Sigmoid colon (tissue), 7 donors: ENCODE results near the gene ATP1A1. TPM values are rescaled to one million over a fixed set of nuclear protein-coding genes. Genes with fewer than 3 reads are reported as not detected.

Source experiments
- DNase-seq: peaks from one replicate; pipeline ENCODE4 v3.0.0-alpha.2; 2019
- H3K27ac ChIP-seq, 4 donors: fragments of 200-600 bp; sonication (generic); one replicate each; pipeline ENCODE4 v1.5.1; 2016 to 2019; ENCODE audit warnings: mild to moderate bottlenecking in 1 of 4
- H3K27me3 ChIP-seq, 3 donors: fragments of 200-600 bp; sonication (generic); one replicate each; pipeline ENCODE4 v1.5.1; 2019; ENCODE audit warnings: mild to moderate bottlenecking in 1 of 3
- H3K36me3 ChIP-seq, 4 donors: fragments of 200-600 bp; sonication (generic); one replicate each; pipeline ENCODE4 v1.5.1; 2016 to 2019
- H3K4me1 ChIP-seq, 4 donors: fragments of 200-600 bp; sonication (generic); one replicate each; pipeline ENCODE4 v1.5.1; 2017 to 2019
- H3K4me3 ChIP-seq, 4 donors: fragments of 200-600 bp; sonication (generic); one replicate each; pipeline ENCODE4 v1.5.1; 2017 to 2019; ENCODE audit warnings: mild to moderate bottlenecking in 2 of 4, moderate library complexity in 1 of 4
- H3K9me3 ChIP-seq, 4 donors: fragments of 200-600 bp in 3 of 4; sonication (generic) in 3 of 4; one replicate each; pipeline versions ENCODE4 v1.5.1 to v1.6.1; 2013 to 2019
- CTCF ChIP-seq, 4 experiments: fragments of 450-650 bp in 3 of 4; fragments of 200-600 bp in 1 of 4; IDR thresholded peaks; one replicate each; pipeline ENCODE4 v1.5.1; 2016 to 2019; ENCODE audit warnings: antibody characterized with exemption in 4 of 4, mild to moderate bottlenecking in 3 of 4, moderate library complexity in 2 of 4
- EP300 ChIP-seq, 4 donors: sonication (generic); formaldehyde crosslinking; IDR thresholded peaks; one replicate each; pipeline ENCODE4 v1.6.1; 2017; ENCODE audit warnings: antibody characterized with exemption in 4 of 4
- POLR2A ChIP-seq, 2 donors: fragments of 450-650 bp; IDR thresholded peaks; one replicate each; pipeline ENCODE4 v1.6.1; 2016; ENCODE audit warnings: antibody characterized with exemption in 2 of 2, mild to moderate bottlenecking in 2 of 2, moderate library complexity in 2 of 2
- POLR2AphosphoS5 ChIP-seq, 4 donors: sonication (generic); formaldehyde crosslinking; IDR thresholded peaks; one replicate each; pipeline ENCODE4 v1.6.1; 2017; ENCODE audit warnings: antibody characterized with exemption in 4 of 4
- WGBS, 2 donors: extraction: QIAGEN DNeasy Blood & Tissue Kit; methylation state at CpG; one replicate each; pipeline ENCODE4 v1.1.7; 2013; 5-methylcytosine and 5-hydroxymethylcytosine counted together
- intact Hi-C: fragments of 100-400 bp; cut with DNase I; formaldehyde crosslinking; loops from one replicate; pipeline ENCODE4 v1.15.1; 2023
- polyA plus RNA-seq, 3 donors: library from polyadenylated mRNA; stranded (reverse); fragments of 200-250 nt; gene quantifications; one replicate each; pipeline ENCODE4 v1.2.3, GENCODE V29; 2013
- total RNA-seq, 4 donors: library from RNA; depleted of rRNA; stranded (reverse); fragments of >200 nt; gene quantifications; one replicate each; pipeline ENCODE4 v1.1.0, GENCODE V29; 2016
- donor health status: healthy with polysubstance abuse.
- donor health status: Bipolar disorder and iron deficiency.
- donor health status: healthy.

The ATP1A1 gene
- total and polyA plus RNA-seq, 7 donors, result 88.6 to 1,099 (median 101) TPM

GRCh38 chr1:116420417-116421200 lies 47.6 kb downstream of the ATP1A1 start:
- intact Hi-C loops, result no loop called here
- TF ChIP-seq CTCF (IDR thresholded peaks at IDR 0.05), result no peak
- no peak for TF ChIP-seq POLR2A (IDR thresholded peaks at IDR 0.05)
- TF ChIP-seq EP300 (IDR thresholded peaks at IDR 0.05), result no peak
- no peak for TF ChIP-seq POLR2AphosphoS5 (IDR thresholded peaks at IDR 0.05)
- no peak overlapping the region for H3K27ac ChIP-seq
- H3K4me3 ChIP-seq, result no peak overlapping the region
- DNase-seq, result no peak
- H3K27me3 ChIP-seq, result no peaks in the 10 kb centered on the region
- 64 to 85% methylated on average over 2 of the region's 2 CpGs for WGBS, 2 donors
- H3K9me3 ChIP-seq, result no peaks in the 10 kb centered on the region
- peaks cover 0 to 17% (median 12%) of the 10 kb centered on the region in 4 donors for H3K4me1 ChIP-seq
- no peaks in the 10 kb centered on the region for H3K36me3 ChIP-seq

DNA sequence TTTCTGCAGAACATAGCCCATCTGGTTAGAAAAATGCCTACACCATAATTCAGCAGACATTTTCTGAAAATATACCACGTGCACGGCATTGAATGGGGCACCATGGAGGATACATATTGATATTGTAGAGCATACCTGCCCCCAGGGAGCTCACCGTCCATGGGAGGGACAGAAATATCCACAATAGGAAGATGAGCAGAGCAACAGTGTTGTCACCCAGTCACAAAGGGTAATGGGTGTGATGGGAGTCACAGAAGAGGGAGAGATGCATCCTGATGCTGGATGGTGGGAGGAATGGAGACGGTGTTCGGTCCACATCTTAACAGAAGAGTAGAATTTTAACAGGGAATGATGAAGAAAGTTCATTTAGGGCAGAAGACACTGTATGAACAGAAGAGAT lies 51.4 kb downstream of the ATP1A1 start:
- no peaks in the 10 kb centered on the region for H3K9me3 ChIP-seq
- intact Hi-C loops, result no loop called here
- WGBS, 2 donors, result 88 to 92% methylated on average over 5 of the region's 5 CpGs
- H3K4me1 ChIP-seq, result no peaks in the 10 kb centered on the region
- no peak overlapping the region for H3K4me3 ChIP-seq
- H3K27me3 ChIP-seq, result no peaks in the 10 kb centered on the region
- H3K36me3 ChIP-seq, result no peaks in the 10 kb centered on the region
- no peak for TF ChIP-seq POLR2A (IDR thresholded peaks at IDR 0.05)
- TF ChIP-seq EP300 (IDR thresholded peaks at IDR 0.05), result no peak
- TF ChIP-seq CTCF (IDR thresholded peaks at IDR 0.05), result no peak
- no peak for TF ChIP-seq POLR2AphosphoS5 (IDR thresholded peaks at IDR 0.05)
- no peak for DNase-seq
- no peak overlapping the region for H3K27ac ChIP-seq

DNA sequence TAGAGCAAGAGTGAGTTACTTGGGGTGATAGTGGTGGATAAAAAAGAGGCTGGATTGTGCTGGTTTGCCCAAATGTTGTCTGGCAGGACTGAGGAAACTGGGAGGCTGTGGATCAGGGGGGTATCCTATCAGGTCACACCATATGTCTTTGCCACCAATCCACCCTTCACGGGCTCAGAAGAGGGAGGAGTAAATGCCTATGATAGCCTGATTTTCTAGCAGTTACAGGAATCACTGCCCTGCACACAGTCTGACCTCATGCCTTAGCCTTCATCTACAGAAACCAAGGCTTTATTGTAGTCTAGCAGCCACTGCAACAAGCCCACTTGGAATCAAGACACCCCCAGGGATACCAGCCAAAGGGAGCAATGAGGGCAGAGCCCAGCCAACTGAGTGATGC lies 51.8 kb downstream of the ATP1A1 start:
- intact Hi-C loops, result no loop called here
- H3K4me3 ChIP-seq, result no peak overlapping the region
- TF ChIP-seq EP300 (IDR thresholded peaks at IDR 0.05), result no peak
- no peak for TF ChIP-seq POLR2AphosphoS5 (IDR thresholded peaks at IDR 0.05)
- no peak for TF ChIP-seq POLR2A (IDR thresholded peaks at IDR 0.05)
- no peak for TF ChIP-seq CTCF (IDR thresholded peaks at IDR 0.05)
- H3K4me1 ChIP-seq, result no peaks in the 10 kb centered on the region
- 78 to 89% methylated on average over 1 of the region's 1 CpG for WGBS, 2 donors
- no peaks in the 10 kb centered on the region for H3K9me3 ChIP-seq
- no peaks in the 10 kb centered on the region for H3K36me3 ChIP-seq
- H3K27ac ChIP-seq, result no peak overlapping the region
- DNase-seq, result no peak
- H3K27me3 ChIP-seq, result no peaks in the 10 kb centered on the region

DNA sequence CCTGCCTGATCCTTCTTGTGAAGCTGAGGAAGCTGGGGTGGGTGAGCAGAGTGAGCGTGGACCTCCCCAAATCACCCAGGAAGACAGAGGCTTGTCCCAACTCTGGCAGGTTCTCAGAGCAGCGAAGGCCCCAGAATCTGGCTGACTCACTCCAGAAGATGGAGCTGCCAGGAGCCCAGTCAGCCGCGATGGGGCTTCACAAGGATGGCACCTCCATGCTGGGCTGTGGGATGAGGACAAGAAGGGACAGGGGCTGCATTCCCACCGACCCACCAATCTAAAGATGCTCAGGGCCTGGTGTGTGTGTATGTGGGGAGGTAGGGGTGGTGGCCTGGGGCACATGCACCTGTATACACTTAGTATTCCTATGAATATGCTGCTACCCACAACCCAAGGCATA lies 52.9 kb downstream of the ATP1A1 start:
- H3K4me3 ChIP-seq, result no peak overlapping the region
- H3K36me3 ChIP-seq, result no peaks in the 10 kb centered on the region
- no peaks in the 10 kb centered on the region for H3K27me3 ChIP-seq
- intact Hi-C loops, result no loop called here
- DNase-seq, result no peak
- no peak for TF ChIP-seq POLR2A (IDR thresholded peaks at IDR 0.05)
- no peak for TF ChIP-seq POLR2AphosphoS5 (IDR thresholded peaks at IDR 0.05)
- TF ChIP-seq CTCF (IDR thresholded peaks at IDR 0.05), result no peak
- no peak for TF ChIP-seq EP300 (IDR thresholded peaks at IDR 0.05)
- WGBS, 2 donors, result 89 to 92% methylated on average over 5 of the region's 5 CpGs
- no peaks in the 10 kb centered on the region for H3K4me1 ChIP-seq
- no peaks in the 10 kb centered on the region for H3K9me3 ChIP-seq
- no peak overlapping the region for H3K27ac ChIP-seq

- no peaks in the 10 kb centered on the region for H3K36me3 ChIP-seq
- H3K9me3 ChIP-seq, result no peaks in the 10 kb centered on the region
- H3K4me1 ChIP-seq, result no peaks in the 10 kb centered on the region
- TF ChIP-seq EP300 (IDR thresholded peaks at IDR 0.05), result no peak
- TF ChIP-seq POLR2A (IDR thresholded peaks at IDR 0.05), result no peak
- TF ChIP-seq CTCF (IDR thresholded peaks at IDR 0.05), result no peak
- TF ChIP-seq POLR2AphosphoS5 (IDR thresholded peaks at IDR 0.05), result no peak
- WGBS, 2 donors, result 90 to 93% methylated on average over 9 of the region's 9 CpGs
- intact Hi-C loops, result no loop called here
- H3K27ac ChIP-seq, result no peak overlapping the region
- H3K27me3 ChIP-seq, result no peaks in the 10 kb centered on the region
- no peak for DNase-seq
- no peak overlapping the region for H3K4me3 ChIP-seq
Observed at GRCh38 chr1:116426401-116426800, 53.4 kb downstream of the ATP1A1 start.
